AG09309 (cell line): ENCODE measurements around the gene BCL2.

Experiments
- DNase-seq: peaks from one replicate; pipeline ENCODE4 v3.0.0-alpha.2; 2010; ENCODE audit warnings: low read depth
- H3K4me3 ChIP-seq: 2 replicates; pipeline ENCODE4 v1.5.1; 2011; ENCODE audit warnings: mild to moderate bottlenecking, low read depth, low read length, moderate library complexity; ENCODE audit not compliant: control insufficient read depth
- TF ChIP-seq, protein P1 (sequence below): IDR thresholded peaks from 2 replicates; pipeline ENCODE4 v1.5.1; 2011; ENCODE audit warnings: mild to moderate bottlenecking, low read depth, low read length, inconsistent platforms; ENCODE audit not compliant: insufficient read depth, control insufficient read depth; ENCODE audit errors: missing control alignments

BCL2 gene

DNA sequence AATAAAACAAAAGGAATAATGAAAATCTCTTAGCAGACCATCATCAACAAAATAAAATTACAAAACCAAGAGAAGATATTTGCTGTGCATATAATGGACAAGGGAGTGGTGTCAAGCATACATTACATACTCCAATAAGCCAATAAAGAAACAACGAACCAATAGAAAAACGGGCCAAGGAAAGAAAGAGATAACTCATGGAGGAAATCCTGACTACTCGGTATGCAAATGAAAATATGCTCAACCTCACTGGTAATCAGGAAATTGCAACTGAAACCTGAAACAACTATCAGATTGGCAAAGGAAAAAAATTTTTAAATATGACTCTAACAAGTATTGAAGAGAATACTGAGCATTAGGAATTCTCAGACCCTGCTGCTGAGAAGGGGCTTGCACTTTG is 84.7 kb downstream of the BCL2 start:
- no peak overlapping the region for H3K4me3 ChIP-seq

DNA sequence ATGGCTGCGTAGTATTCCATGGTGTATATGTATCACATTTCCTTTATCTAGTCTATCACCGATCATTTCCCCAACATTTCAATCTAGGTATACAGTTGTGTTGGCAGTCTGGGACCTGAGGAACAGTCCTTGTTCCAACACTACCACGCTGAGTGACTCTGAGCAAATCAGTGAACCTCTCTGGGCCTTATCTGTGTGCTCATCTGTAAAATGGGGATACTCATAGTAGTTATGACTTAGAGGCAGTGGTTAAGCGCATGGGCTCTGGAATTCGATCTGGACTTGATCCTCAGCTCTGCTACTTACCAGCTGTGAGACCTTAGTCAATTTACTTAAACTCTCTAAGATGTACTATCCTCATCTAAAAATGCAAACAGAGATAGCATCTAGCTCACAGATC is 85.1 kb downstream of the BCL2 start:
- no peak overlapping the region for H3K4me3 ChIP-seq
- no peak for DNase-seq
- TF ChIP-seq, protein P1, sequence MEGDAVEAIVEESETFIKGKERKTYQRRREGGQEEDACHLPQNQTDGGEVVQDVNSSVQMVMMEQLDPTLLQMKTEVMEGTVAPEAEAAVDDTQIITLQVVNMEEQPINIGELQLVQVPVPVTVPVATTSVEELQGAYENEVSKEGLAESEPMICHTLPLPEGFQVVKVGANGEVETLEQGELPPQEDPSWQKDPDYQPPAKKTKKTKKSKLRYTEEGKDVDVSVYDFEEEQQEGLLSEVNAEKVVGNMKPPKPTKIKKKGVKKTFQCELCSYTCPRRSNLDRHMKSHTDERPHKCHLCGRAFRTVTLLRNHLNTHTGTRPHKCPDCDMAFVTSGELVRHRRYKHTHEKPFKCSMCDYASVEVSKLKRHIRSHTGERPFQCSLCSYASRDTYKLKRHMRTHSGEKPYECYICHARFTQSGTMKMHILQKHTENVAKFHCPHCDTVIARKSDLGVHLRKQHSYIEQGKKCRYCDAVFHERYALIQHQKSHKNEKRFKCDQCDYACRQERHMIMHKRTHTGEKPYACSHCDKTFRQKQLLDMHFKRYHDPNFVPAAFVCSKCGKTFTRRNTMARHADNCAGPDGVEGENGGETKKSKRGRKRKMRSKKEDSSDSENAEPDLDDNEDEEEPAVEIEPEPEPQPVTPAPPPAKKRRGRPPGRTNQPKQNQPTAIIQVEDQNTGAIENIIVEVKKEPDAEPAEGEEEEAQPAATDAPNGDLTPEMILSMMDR, result no peak

More for the DNA sequence above, 84.7 kb downstream of the BCL2 start:
- no peak for DNase-seq
- TF ChIP-seq, protein P1, result no peak

DNA sequence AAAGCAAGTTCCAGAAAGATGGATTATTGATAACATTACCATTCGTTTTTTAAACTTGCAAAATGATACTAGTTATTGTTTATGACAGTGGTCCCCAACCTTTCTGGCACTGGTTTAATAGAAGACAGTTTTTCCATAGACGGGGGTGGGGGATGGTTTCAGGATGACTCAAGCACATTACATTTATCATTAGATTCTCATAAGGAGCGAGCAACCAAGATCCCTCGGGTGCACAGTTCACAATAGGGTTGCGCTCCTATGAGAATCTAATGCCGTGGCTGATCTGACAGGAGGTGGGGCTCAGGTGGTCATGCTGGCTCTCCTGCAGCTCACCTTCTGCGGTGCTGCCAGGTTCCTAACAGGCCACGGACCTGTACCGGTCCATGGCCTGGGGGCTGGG is 86.2 kb downstream of the BCL2 start:
- no peak for DNase-seq
- no peak overlapping the region for H3K4me3 ChIP-seq
- TF ChIP-seq, protein P1, result no peak

DNA sequence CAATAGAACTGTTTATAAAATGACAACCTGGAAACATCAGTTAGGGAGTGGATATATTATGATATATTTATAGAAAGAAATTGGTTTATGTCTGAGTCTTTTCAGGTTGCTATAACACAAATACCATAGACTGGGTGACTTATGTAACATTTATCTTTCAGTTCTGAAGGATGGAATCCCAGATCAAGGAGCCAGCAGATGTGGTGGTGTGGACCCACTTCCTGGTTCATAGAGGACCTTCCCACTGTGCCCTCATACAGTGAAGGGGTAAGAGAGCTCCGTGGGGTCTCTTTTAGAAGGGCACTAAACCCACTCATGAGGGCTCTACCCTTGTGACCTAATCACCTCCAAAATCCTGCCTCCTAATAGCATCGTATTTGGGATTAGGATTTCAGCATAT is 86.7 kb downstream of the BCL2 start:
- H3K4me3 ChIP-seq, result no peak overlapping the region
- no peak for DNase-seq
- TF ChIP-seq, protein P1, result no peak

DNA sequence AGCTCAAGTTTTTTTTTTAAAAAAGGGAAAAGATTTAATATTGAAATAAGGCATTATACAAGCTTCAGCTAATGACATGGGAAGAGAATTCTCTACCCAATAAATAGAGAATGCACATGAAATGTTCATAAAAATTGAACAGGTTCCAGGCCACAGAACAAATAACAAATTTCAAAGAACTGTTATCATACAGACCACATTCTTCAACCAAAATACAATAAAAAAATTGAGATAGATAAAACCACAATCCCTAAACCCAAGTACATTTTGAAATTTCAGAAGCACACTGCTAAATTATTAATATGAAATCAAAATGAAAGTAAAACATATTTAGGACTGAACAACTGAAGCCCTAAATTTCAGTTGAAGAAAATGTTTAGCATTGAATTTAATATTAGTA is 89.6 kb downstream of the BCL2 start:
- TF ChIP-seq, protein P1, result no peak
- no peak for DNase-seq
- no peak overlapping the region for H3K4me3 ChIP-seq

DNA sequence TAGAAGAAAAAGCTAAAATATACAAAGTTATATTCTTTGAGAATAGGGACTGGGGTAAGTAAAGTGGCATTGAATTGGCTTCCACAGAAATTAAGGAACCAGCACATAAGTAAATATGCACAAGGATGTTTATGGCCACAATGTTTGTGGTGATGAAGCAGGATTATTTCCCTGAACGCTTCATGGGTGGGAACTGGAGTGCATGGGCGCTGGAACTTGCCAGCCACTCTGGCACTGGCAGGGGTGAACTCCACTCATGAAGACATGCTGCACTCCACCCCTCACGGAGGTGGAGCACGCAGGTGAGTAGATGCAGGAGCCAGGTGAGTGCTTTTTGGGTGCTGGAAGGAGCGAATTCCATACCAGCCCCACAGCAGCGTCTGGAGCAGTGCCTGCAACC is 94.1 kb downstream of the BCL2 start:
- DNase-seq, result no peak
- H3K4me3 ChIP-seq, result no peak overlapping the region
- TF ChIP-seq, protein P1, result no peak

DNA sequence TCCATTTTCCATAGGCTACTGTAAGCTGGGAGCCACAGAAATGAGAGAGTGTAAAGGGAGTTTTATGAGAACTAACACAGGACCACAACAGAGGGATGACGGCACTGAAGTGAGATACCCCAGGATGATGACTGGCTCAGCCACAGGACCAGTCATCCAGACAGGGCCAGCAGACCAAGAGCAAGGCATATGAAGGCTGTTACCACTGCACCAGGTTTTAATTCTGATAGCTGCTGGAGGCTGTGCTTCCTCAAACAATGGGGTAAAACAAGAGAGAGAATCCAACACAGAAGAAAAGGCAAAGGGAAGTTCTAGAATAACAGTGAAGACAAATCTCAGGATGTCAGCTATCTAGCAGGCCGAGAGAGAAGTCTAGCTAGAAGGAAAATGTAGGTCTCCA is 94.9 kb downstream of the BCL2 start:
- TF ChIP-seq, protein P1, result no peak
- no peak overlapping the region for H3K4me3 ChIP-seq
- no peak for DNase-seq
